Stimulated activated CD4-positive, alpha-beta T cell treated with anti-CD3 and anti-CD28 coated beads, TNF-alpha, amount 100 ng/mL, for 24 hours (primary cell): ENCODE measurements around the gene BCL2L15.
A peak's percentile ranks its signal among the peaks of the same experiment; 100 is the strongest.
"Not testable (repeated sequence)": the region's sequence is repeated elsewhere in the genome, so short reads cannot be mapped to it uniquely, and the experiment has no call there.

Experiments
- DNase-seq, 3 experiments: peaks; one replicate each; pipeline ENCODE4 v3.0.0-alpha.2; 2020; ENCODE audit warnings: low read depth in 3 of 3

The BCL2L15 gene

GRCh38 chr1:113871597-113872113 is 15.7 kb downstream of the BCL2L15 start, which contains the start of gene PTPN22:
Gene PTPN22, minus strand, starts transcription at chr1:113871712.
- DNase-seq: peak; percentile 54 to 76 (median 70)

GRCh38 chr1:113870778-113871177 is 16.6 kb downstream of the BCL2L15 start:
- DNase-seq: no peak

DNA sequence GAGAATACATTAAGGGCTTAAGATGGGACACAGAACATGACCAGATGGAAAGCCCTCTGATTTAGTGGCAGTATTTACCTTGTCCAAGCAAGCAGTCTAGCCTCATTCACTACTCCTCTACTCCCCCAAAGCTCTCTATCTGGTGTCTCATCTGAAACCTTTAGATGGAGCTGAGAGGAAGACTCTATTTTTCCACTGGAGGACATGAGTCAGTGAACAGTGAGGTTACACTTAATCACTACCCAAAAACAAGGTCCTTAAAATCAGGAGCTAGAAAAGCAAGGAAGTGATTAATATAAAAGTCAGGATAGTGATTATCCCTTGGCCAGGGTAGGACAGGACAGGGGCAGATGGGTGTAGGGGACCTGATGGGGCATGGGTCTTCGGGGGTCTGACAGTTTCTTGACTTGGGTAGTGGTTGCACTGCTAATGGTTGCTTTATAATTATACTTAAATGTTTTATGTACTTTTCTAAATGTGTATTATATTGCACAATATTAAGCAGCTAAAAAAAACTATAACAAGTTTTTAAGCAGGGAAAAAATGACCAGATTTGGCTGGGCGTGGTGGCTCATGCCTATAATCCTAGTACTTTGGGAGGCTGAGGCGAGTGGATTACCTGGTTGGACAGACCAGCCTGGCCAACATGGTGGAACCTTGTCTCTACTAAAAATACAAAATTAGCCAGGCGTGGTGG is 18.8 kb downstream of the BCL2L15 start:
- no peak for DNase-seq

- DNase-seq: no peak
Measured at GRCh38 chr1:113861641-113862040, 25.7 kb downstream of the BCL2L15 start.

GRCh38 chr1:113860891-113861290 is 26.5 kb downstream of the BCL2L15 start:
- no peak for DNase-seq

- DNase-seq: no peak
Measured at GRCh38 chr1:113859478-113860175, 27.8 kb downstream of the BCL2L15 start.

GRCh38 chr1:113858982-113859381 is 28.4 kb downstream of the BCL2L15 start:
- no peak for DNase-seq

DNA sequence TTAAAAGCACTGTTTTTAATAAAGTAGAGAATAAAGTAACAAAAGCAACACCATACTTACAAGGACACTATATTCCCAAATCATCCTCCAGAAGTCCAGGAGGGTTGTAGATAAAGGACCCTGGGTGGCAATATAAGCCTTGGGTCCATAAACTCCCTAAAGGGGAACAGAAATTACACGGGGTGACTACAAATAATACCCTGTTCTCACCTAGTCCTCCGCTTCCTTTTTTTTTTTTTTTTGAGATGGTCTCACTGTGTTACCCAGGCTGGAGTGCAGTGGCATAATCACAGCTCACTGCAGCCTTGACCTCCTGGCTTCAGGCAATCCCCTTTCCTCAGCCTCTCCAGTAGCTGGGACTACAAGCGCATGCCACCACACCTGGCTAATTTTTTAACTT is 29.0 kb downstream of the BCL2L15 start:
- DNase-seq: no peak

DNA sequence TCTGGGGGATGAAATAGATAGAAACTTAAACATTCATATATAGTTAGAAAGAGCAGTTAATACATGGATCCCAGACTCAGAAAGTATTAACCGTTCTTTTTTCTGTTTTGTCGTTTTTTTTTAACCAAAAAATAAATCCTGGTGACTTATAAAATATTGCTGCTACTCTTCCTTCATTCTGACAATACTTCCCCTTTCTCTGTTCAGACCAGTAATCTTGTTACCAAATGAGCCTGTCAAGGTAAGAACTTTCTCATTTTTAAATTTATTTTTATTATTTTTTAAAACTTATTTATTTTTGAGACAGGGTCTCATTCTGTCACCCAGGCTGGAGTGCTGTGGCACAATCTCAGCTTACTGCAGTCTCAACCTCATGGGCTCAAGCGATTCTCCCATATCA is 29.6 kb downstream of the BCL2L15 start:
- no peak for DNase-seq

GRCh38 chr1:113856401-113856790 is 31.0 kb downstream of the BCL2L15 start:
- DNase-seq: no peak

DNA sequence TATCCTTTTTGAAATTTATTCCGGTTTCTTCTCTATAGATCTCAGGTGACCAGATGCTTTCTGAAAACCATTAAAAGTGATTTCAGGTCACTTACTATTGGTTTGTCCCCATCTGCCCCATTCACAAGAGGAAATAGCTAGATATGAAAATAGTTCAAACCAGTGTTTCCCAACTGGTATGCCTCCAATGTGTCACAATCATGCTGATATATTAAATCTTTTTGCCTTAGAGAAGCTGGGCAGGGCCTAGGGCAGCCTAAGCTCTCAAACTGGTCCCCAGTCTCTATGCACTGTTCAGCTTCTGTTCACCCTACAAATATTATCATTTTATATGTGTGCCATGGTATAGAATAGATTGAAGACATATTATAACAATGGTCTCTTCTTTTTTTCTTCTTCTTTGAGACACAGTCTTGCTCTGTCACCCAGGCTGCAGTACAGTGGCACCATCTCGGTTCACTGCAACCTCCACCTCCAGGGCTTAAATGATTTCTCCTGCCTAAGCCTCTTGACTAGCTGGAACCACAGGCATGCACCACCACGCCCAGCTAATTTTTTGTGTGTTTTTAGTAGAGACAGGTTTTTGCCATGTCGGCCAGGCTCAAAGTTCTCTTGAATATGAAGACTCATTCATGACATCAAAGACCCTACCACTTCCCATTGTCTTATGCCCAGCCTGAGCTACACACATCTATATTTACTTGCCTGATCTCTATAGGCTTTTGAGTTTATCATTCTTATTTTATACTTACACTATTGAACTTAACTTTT is 31.6 kb downstream of the BCL2L15 start:
- DNase-seq: no peak

- DNase-seq: no peak
Measured at GRCh38 chr1:113854234-113854633, 33.1 kb downstream of the BCL2L15 start.

- DNase-seq: not testable (repeated sequence)
Measured at GRCh38 chr1:113852694-113853093, 34.7 kb downstream of the BCL2L15 start.

DNA sequence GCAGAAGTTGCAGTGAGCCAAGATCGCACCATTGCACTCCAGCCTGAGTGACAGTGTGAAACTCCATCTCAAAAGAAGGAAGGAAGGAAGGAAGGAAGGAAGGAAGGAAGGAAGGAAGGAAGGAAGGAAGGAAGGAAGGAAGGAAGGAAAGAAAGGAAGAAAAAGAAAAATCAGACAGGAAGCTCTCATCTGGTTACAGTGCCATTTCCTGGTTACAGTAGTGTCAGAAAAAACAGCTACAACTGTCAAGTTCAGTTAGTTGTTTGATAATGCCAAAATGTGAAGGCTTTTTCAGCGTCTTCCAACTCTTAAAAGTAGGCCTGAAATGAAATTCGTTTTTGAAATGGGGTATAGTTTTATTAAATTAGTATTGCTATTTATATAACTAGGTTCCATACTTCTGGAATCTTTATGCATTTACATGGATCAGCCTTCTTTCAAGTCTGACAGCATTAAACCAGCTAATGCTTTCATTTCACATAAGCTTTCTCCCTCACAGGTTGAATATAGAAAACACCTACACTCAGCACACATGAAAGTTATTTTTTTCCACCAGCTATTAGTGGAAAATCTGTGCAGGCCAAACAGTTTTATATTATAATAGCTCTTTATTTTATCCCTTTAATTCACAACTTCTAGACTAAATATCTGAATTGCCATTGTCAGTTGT is 37.1 kb downstream of the BCL2L15 start:
- DNase-seq: no peak

- no peak for DNase-seq
Measured at GRCh38 chr1:113849072-113849471, 38.3 kb downstream of the BCL2L15 start.

DNA sequence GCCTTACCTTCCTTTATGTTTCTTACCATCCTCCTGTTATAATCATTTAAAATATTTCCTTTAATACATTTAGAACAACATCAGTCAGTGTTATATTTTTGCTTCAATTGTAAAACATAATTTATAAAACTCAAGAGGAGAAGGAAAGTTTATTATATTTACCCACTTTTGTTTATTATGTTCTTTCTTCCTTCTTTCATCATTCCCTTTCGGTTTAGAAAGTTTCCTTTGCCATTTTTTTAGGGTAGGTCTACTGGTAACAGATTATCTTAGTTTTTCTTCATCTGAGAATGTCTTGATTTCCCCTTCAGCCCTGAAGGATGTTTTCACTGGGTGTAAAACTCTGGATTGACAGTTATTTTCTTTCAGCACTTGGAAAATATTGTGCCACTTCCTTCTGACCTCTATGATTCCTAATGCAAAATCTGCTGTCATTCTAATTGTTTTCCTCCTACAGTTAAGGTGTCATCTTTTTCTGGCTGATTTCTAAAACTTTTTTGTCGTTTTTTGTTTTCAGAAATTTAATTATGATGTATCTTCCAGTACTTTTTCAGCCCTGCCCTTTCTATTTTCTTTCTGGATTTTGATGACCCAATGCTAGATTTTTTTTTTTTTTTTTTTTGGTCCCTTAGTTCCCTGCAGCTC is 40.9 kb downstream of the BCL2L15 start:
- no peak for DNase-seq

GRCh38 chr1:113836534-113836933 is 50.8 kb downstream of the BCL2L15 start:
- no peak for DNase-seq

GRCh38 chr1:113835686-113836290 is 51.6 kb downstream of the BCL2L15 start:
- no peak for DNase-seq

- DNase-seq: no peak
Measured at GRCh38 chr1:113834716-113835115, 52.7 kb downstream of the BCL2L15 start.
